Neuronal stem cell (in vitro differentiated cells): Measurements from ENCODE around the gene DUS1L.

ENCODE experiments used
- DNase-seq: peaks from one replicate; pipeline ENCODE4 v3.0.0-alpha.2; 2013; ENCODE audit warnings: low spot score
- H2AFZ ChIP-seq: one replicate; pipeline ENCODE4 v1.6.1; 2013; ENCODE audit warnings: mild to moderate bottlenecking, low read length, inconsistent platforms
- H2AK5ac ChIP-seq: 2 replicates; pipeline ENCODE4 v1.6.1; 2013; ENCODE audit warnings: low read depth, mild to moderate bottlenecking, inconsistent platforms, low read length, moderate library complexity, mixed read lengths
- H2BK120ac ChIP-seq: 2 replicates; pipeline ENCODE4 v1.6.1; 2013; ENCODE audit warnings: low read depth, mild to moderate bottlenecking, inconsistent platforms, low read length, moderate library complexity, mixed read lengths
- H2BK12ac ChIP-seq: one replicate; pipeline ENCODE4 v1.6.1; 2013; ENCODE audit warnings: low read length, inconsistent platforms
- H2BK15ac ChIP-seq: 2 replicates; pipeline ENCODE4 v1.6.1; 2013; ENCODE audit warnings: mild to moderate bottlenecking, low read length, inconsistent platforms, mixed read lengths
- H2BK5ac ChIP-seq: one replicate; pipeline ENCODE4 v1.6.1; 2013; ENCODE audit warnings: inconsistent platforms, mild to moderate bottlenecking, low read length, moderate library complexity
- H3K14ac ChIP-seq: one replicate; pipeline ENCODE4 v1.6.1; 2013; ENCODE audit warnings: low read length, inconsistent platforms
- H3K18ac ChIP-seq: 2 replicates; pipeline ENCODE4 v1.6.1; 2013; ENCODE audit warnings: low read length, inconsistent platforms
- H3K23ac ChIP-seq: 2 replicates; pipeline ENCODE4 v1.6.1; 2013; ENCODE audit warnings: low read depth, mild to moderate bottlenecking, mixed read lengths, low read length, inconsistent platforms; ENCODE audit not compliant: poor library complexity
- H3K27ac ChIP-seq: replicated peaks from 3 replicates; pipeline ENCODE4 v1.5.1; 2013; ENCODE audit warnings: low read length, inconsistent platforms
- H3K27me3 ChIP-seq, 3 experiments: 2 replicates each; pipeline ENCODE4 v1.6.1; 2013; ENCODE audit warnings: low read length in 3 of 3, mild to moderate bottlenecking in 2 of 3, inconsistent platforms in 1 of 3, low read depth in 1 of 3, mixed read lengths in 1 of 3, moderate library complexity in 1 of 3; ENCODE audit not compliant: control insufficient read depth in 3 of 3, insufficient read depth in 3 of 3
- H3K36me3 ChIP-seq, 2 donors: replicated peaks in 1 of 2; 2 replicates each; pipeline ENCODE4 v1.6.1; 2013; ENCODE audit warnings: low read length in 2 of 2; ENCODE audit not compliant: control insufficient read depth in 2 of 2, insufficient read depth in 2 of 2
- H3K4ac ChIP-seq: 2 replicates; pipeline ENCODE4 v1.6.1; 2013; ENCODE audit warnings: inconsistent platforms, mild to moderate bottlenecking, low read length, moderate library complexity
- H3K4me1 ChIP-seq, 2 donors: 1 replicate in 1 of 2; 2 replicates in 1 of 2; pipeline ENCODE4 v1.6.1; 2013; ENCODE audit warnings: low read length in 2 of 2, low read depth in 1 of 2; ENCODE audit not compliant: control insufficient read depth in 2 of 2, insufficient read depth in 1 of 2
- H3K4me2 ChIP-seq: one replicate; pipeline ENCODE4 v1.6.1; 2013; ENCODE audit warnings: mild to moderate bottlenecking, low read length, inconsistent platforms; ENCODE audit not compliant: insufficient read depth, poor library complexity, severe bottlenecking
- H3K4me3 ChIP-seq, 2 donors: 2 replicates each; pipeline ENCODE4 v1.5.1; 2013; ENCODE audit warnings: low read length in 2 of 2, mild to moderate bottlenecking in 2 of 2, inconsistent platforms in 1 of 2, moderate library complexity in 1 of 2
- H3K79me1 ChIP-seq: one replicate; pipeline ENCODE4 v1.6.1; 2013; ENCODE audit warnings: low read depth, mild to moderate bottlenecking, inconsistent platforms, low read length, moderate library complexity
- H3K9ac ChIP-seq: one replicate; pipeline ENCODE4 v1.6.1; 2013; ENCODE audit warnings: mild to moderate bottlenecking, low read depth, low read length, inconsistent platforms; ENCODE audit not compliant: poor library complexity
- H3K9me3 ChIP-seq, 2 donors: replicated peaks in 1 of 2; 2 replicates each; pipeline versions ENCODE3 to v1.6.1; 2013; ENCODE audit warnings: low read length in 2 of 2, mild to moderate bottlenecking in 2 of 2, inconsistent platforms in 1 of 2, low read depth in 1 of 2, mixed read lengths in 1 of 2, moderate library complexity in 1 of 2; ENCODE audit not compliant: control insufficient read depth in 2 of 2, insufficient read depth in 1 of 2
- H4K8ac ChIP-seq: one replicate; pipeline ENCODE4 v1.6.1; 2013; ENCODE audit warnings: low read depth, mild to moderate bottlenecking, inconsistent platforms, low read length, moderate library complexity
- H4K91ac ChIP-seq: one replicate; pipeline ENCODE4 v1.6.1; 2013; ENCODE audit warnings: low read length, low read depth, mild to moderate bottlenecking, inconsistent platforms; ENCODE audit not compliant: poor library complexity
- WGBS, 2 donors: extraction: QIAGEN DNeasy Blood & Tissue Kit; methylation state at CpG; one replicate each; pipeline ENCODE4 v1.1.7; 2013; ENCODE audit warnings: missing lambda C conversion rate in 2 of 2, mixed read lengths in 1 of 2; ENCODE audit not compliant: insufficient read length in 2 of 2, insufficient replicate concordance in 1 of 2; ENCODE audit errors: extremely low coverage in 2 of 2; 5-methylcytosine and 5-hydroxymethylcytosine counted together

Gene DUS1L

GRCh38 chr17:82086941-82087906 is 21.6 kb upstream of the DUS1L start:
- Histone ChIP-seq H2AFZ (no peak overlapping the region), H2BK5ac (no peak overlapping the region), H3K36me3 (peaks cover 94 to 100% of the 10 kb centered on the region in 2 donors), H3K18ac (no peak overlapping the region), H3K9me3 (no peaks in the 10 kb centered on the region), H3K9ac (no peak overlapping the region), H3K14ac (no peak overlapping the region), H3K4me1 (no peaks in the 10 kb centered on the region), H2AK5ac (no peak overlapping the region), H3K4me2 (no peak overlapping the region), H3K79me1 (peaks cover 75% of the 10 kb centered on the region), H3K27me3 (no peaks in the 10 kb centered on the region), H3K23ac (peak overlapping the region; percentile 34), H2BK15ac (no peak overlapping the region), H2BK120ac (no peak overlapping the region), H4K8ac (no peak overlapping the region), H2BK12ac (no peak overlapping the region), H3K27ac (no peak overlapping the region), H4K91ac (no peak overlapping the region), H3K4ac (no peak overlapping the region), H3K4me3 (no peak overlapping the region)
- whole genome bisulfite sequencing, 2 donors: no CpG with 5 or more reads among the region's 39 CpGs
- no peak for DNase-seq

GRCh38 chr17:82085931-82086764 is 20.5 kb upstream of the DUS1L start:
- no peak overlapping the region for H3K14ac ChIP-seq
- H3K9me3 ChIP-seq: no peaks in the 10 kb centered on the region
- H2BK120ac ChIP-seq: no peak overlapping the region
- no peak for DNase-seq
- peak overlapping the region; percentile 87 for H2BK5ac ChIP-seq
- H3K23ac ChIP-seq: peak overlapping the region; percentile 80
- no peak overlapping the region for H2BK15ac ChIP-seq
- H3K4me1 ChIP-seq: no peaks in the 10 kb centered on the region
- no peak overlapping the region for H2AFZ ChIP-seq
- peak overlapping the region; percentile 30 for H4K91ac ChIP-seq
- no CpG with 5 or more reads among the region's 25 CpGs for WGBS, 2 donors
- H3K4ac ChIP-seq: no peak overlapping the region
- peaks cover 94 to 99% of the 10 kb centered on the region in 2 donors for H3K36me3 ChIP-seq
- H3K4me3 ChIP-seq: no peak overlapping the region
- no peaks in the 10 kb centered on the region for H3K27me3 ChIP-seq
- no peak overlapping the region for H2AK5ac ChIP-seq
- H3K9ac ChIP-seq: no peak overlapping the region
- H3K18ac ChIP-seq: no peak overlapping the region
- no peak overlapping the region for H3K27ac ChIP-seq
- H2BK12ac ChIP-seq: no peak overlapping the region
- peak overlapping the region; percentile 11 for H3K4me2 ChIP-seq
- H4K8ac ChIP-seq: no peak overlapping the region
- peaks cover 65% of the 10 kb centered on the region for H3K79me1 ChIP-seq

- Histone ChIP-seq H3K14ac (no peak overlapping the region), H3K23ac (peak overlapping the region; percentile 80)
Observed at GRCh38 chr17:82085031-82085861, 19.6 kb upstream of the DUS1L start.

More at GRCh38 chr17:82085031-82085861, 19.6 kb upstream of the DUS1L start:
- H4K91ac ChIP-seq: no peak overlapping the region
- no peaks in the 10 kb centered on the region for H3K9me3 ChIP-seq
- no peaks in the 10 kb centered on the region for H3K4me1 ChIP-seq
- H2BK12ac ChIP-seq: no peak overlapping the region
- no peak overlapping the region for H3K4ac ChIP-seq
- H3K4me3 ChIP-seq: no peak overlapping the region
- no CpG with 5 or more reads among the region's 49 CpGs for WGBS, 2 donors
- no peak overlapping the region for H3K4me2 ChIP-seq
- H4K8ac ChIP-seq: no peak overlapping the region
- H3K79me1 ChIP-seq: peaks cover 68% of the 10 kb centered on the region
- no peak overlapping the region for H2AK5ac ChIP-seq
- peaks cover 95 to 99% of the 10 kb centered on the region in 2 donors for H3K36me3 ChIP-seq
- DNase-seq: no peak
- no peak overlapping the region for H3K27ac ChIP-seq
- no peak overlapping the region for H2AFZ ChIP-seq
- no peaks in the 10 kb centered on the region for H3K27me3 ChIP-seq
- no peak overlapping the region for H2BK15ac ChIP-seq
- no peak overlapping the region for H2BK120ac ChIP-seq
- no peak overlapping the region for H3K18ac ChIP-seq
- no peak overlapping the region for H3K9ac ChIP-seq
- H2BK5ac ChIP-seq: no peak overlapping the region
